HG02571 (cell line): Measurements from ENCODE around the gene CALY.

ENCODE experiments used
- ATAC-seq: cut with Tn5 transposase; IDR thresholded peaks from one replicate; pipeline ENCODE4 v1.9.1; 2021; ENCODE audit warnings: mild to moderate bottlenecking, moderate library complexity; ENCODE audit not compliant: unreplicated experiment

Gene CALY

GRCh38 chr10:133351408-133352318, 15.0 kb upstream of the CALY start:
- no peak for ATAC-seq

GRCh38 chr10:133350950-133351329, 14.2 kb upstream of the CALY start:
- no peak for ATAC-seq

GRCh38 chr10:133350283-133350949, 13.7 kb upstream of the CALY start:
- no peak for ATAC-seq

GRCh38 chr10:133349577-133350011, 12.9 kb upstream of the CALY start:
- no peak for ATAC-seq

- no peak for ATAC-seq
Measured at GRCh38 chr10:133349160-133349568, 12.5 kb upstream of the CALY start.

GRCh38 chr10:133347710-133348517, 11.2 kb upstream of the CALY start:
- no peak for ATAC-seq

- ATAC-seq = no peak
Measured at GRCh38 chr10:133346413-133346812, 9.7 kb upstream of the CALY start.

- no peak for ATAC-seq
Measured at GRCh38 chr10:133344236-133344635, 7.5 kb upstream of the CALY start.

GRCh38 chr10:133343558-133343957, 6.9 kb upstream of the CALY start:
- no peak for ATAC-seq

GRCh38 chr10:133342942-133343341, 6.2 kb upstream of the CALY start:
- ATAC-seq = no peak

GRCh38 chr10:133341983-133342382, 5.3 kb upstream of the CALY start:
- no peak for ATAC-seq

GRCh38 chr10:133339708-133340380, 3.1 kb upstream of the CALY start:
- ATAC-seq = no peak

- no peak for ATAC-seq
Measured at GRCh38 chr10:133338080-133339071, 1.7 kb upstream of the CALY start.

GRCh38 chr10:133337370-133337725, 652 bp upstream of the CALY start:
- no peak for ATAC-seq

- no peak for ATAC-seq
Measured at GRCh38 chr10:133336118-133336576, 549 bp downstream of the CALY start.

- no peak for ATAC-seq
Measured at GRCh38 chr10:133335246-133336117, 1.2 kb downstream of the CALY start.

- no peak for ATAC-seq
Measured at GRCh38 chr10:133334503-133335245, 2.0 kb downstream of the CALY start.
